ENCODE data around the gene CLCC1.
"Not testable (repeated sequence)": the region's sequence is repeated elsewhere in the genome, so short reads cannot be mapped to it uniquely, and the experiment has no call there.

CLCC1 gene

GRCh38 chr1:108963052-108963686 is at the start of gene CLCC1:
Gene CLCC1, minus strand, starts transcription at chr1:108963484. Its CDS starts 13,047 bp downstream, at chr1:108950437.
- peak; percentile 79 to 83 for DNase-seq (ENCODE audit: low read depth in 1 of 2, low spot score in 1 of 2)

- DNase-seq (ENCODE audit: low read depth in 1 of 2, low spot score in 1 of 2), result no peak
Observed at GRCh38 chr1:109011335-109011734, 48.1 kb upstream of the CLCC1 start.

- not testable (repeated sequence) for DNase-seq (ENCODE audit: low read depth in 1 of 2, low spot score in 1 of 2)
Observed at GRCh38 chr1:108996622-108997021, 33.3 kb upstream of the CLCC1 start.

GRCh38 chr1:108983114-108983513 is 19.8 kb upstream of the CLCC1 start:
- no peak for DNase-seq (ENCODE audit: low read depth in 1 of 2, low spot score in 1 of 2)

GRCh38 chr1:108976658-108977057 is 13.4 kb upstream of the CLCC1 start:
- DNase-seq (ENCODE audit: low read depth in 1 of 2, low spot score in 1 of 2), result no peak

- no peak for DNase-seq (ENCODE audit: low read depth in 1 of 2, low spot score in 1 of 2)
Observed at GRCh38 chr1:108972951-108973350, 9.7 kb upstream of the CLCC1 start.

GRCh38 chr1:108969346-108969745 is 6.1 kb upstream of the CLCC1 start:
- DNase-seq (ENCODE audit: low read depth in 1 of 2, low spot score in 1 of 2), result no peak

GRCh38 chr1:108962681-108963051 is 618 bp downstream of the CLCC1 start:
- DNase-seq (ENCODE audit: low read depth in 1 of 2, low spot score in 1 of 2), result peak in 1 of 2 donors; percentile 19

GRCh38 chr1:108961752-108962486 is 1.4 kb downstream of the CLCC1 start:
- DNase-seq (ENCODE audit: low read depth in 1 of 2, low spot score in 1 of 2), result no peak

- DNase-seq (ENCODE audit: low read depth in 1 of 2, low spot score in 1 of 2), result no peak
Observed at GRCh38 chr1:108961198-108961597, 2.1 kb downstream of the CLCC1 start.

GRCh38 chr1:108960719-108961118 is 2.6 kb downstream of the CLCC1 start:
- no peak for DNase-seq (ENCODE audit: low read depth in 1 of 2, low spot score in 1 of 2)

GRCh38 chr1:108957888-108958287 is 5.4 kb downstream of the CLCC1 start:
- no peak for DNase-seq (ENCODE audit: low read depth in 1 of 2, low spot score in 1 of 2)

- DNase-seq (ENCODE audit: low read depth in 1 of 2, low spot score in 1 of 2), result no peak
Observed at GRCh38 chr1:108955881-108956280, 7.4 kb downstream of the CLCC1 start.

- DNase-seq (ENCODE audit: low read depth in 1 of 2, low spot score in 1 of 2), result no peak
Observed at GRCh38 chr1:108955111-108955510, 8.2 kb downstream of the CLCC1 start.

- no peak for DNase-seq (ENCODE audit: low read depth in 1 of 2, low spot score in 1 of 2)
Observed at GRCh38 chr1:108953452-108953851, 9.8 kb downstream of the CLCC1 start.

- no peak for DNase-seq (ENCODE audit: low read depth in 1 of 2, low spot score in 1 of 2)
Observed at GRCh38 chr1:108951242-108951641, 12.0 kb downstream of the CLCC1 start.

- DNase-seq (ENCODE audit: low read depth in 1 of 2, low spot score in 1 of 2), result no peak
Observed at GRCh38 chr1:108949044-108949443, 14.2 kb downstream of the CLCC1 start.

GRCh38 chr1:108947871-108948525 is 15.3 kb downstream of the CLCC1 start:
- DNase-seq (ENCODE audit: low read depth in 1 of 2, low spot score in 1 of 2), result no peak

- DNase-seq (ENCODE audit: low read depth in 1 of 2, low spot score in 1 of 2), result no peak
Observed at GRCh38 chr1:108936170-108936569, 27.1 kb downstream of the CLCC1 start.

GRCh38 chr1:108933944-108934343 is 29.3 kb downstream of the CLCC1 start:
- DNase-seq (ENCODE audit: low read depth in 1 of 2, low spot score in 1 of 2), result no peak

GRCh38 chr1:108927565-108927964 is 35.7 kb downstream of the CLCC1 start:
- DNase-seq (ENCODE audit: low read depth in 1 of 2, low spot score in 1 of 2), result not testable (repeated sequence)

- no peak for DNase-seq (ENCODE audit: low read depth in 1 of 2, low spot score in 1 of 2)
Observed at GRCh38 chr1:108925920-108926319, 37.4 kb downstream of the CLCC1 start.

Measured in stimulated activated CD4-positive, alpha-beta T cell treated with anti-CD3 and anti-CD28 coated beads, Interleukin-15, amount 100 ng/mL, for 1 hour (primary cell).